HL-60 (cell line): ENCODE measurements around the gene USH2A.

Source experiments
- CTCF ChIP-seq: IDR thresholded peaks from one replicate; pipeline ENCODE4 v1.5.1; 2011; ENCODE audit warnings: low read length, control low read depth, inconsistent platforms; ENCODE audit not compliant: insufficient read depth
- POLR2AphosphoS5 ChIP-seq: IDR thresholded peaks from 2 replicates; pipeline ENCODE4 v1.6.1; 2012; ENCODE audit warnings: low read depth

GRCh38 chr1:215645182-215645581 is 778.1 kb downstream of the USH2A start:
- TF ChIP-seq CTCF (no peak), POLR2AphosphoS5 (no peak)
